Gastrocnemius medialis (tissue), 4 donors: Measurements from ENCODE around the gene USP34. TPM values are rescaled to one million over a fixed set of nuclear protein-coding genes. Genes with fewer than 3 reads are reported as not detected.
"Not testable (repeated sequence)": the region's sequence is repeated elsewhere in the genome, so short reads cannot be mapped to it uniquely, and the experiment has no call there.

Experiments
- ATAC-seq, 2 donors: fragments of 150-250 bp; one replicate each; pipeline ENCODE4 v1.9.1; 2016
- DNase-seq, 2 donors: peaks; one replicate each; pipeline ENCODE4 v3.0.0-alpha.2; 2019
- H3K27ac ChIP-seq, 4 donors: fragments of 200-600 bp; sonication (generic); 1 replicate in 1 of 4; 2 replicates in 3 of 4; pipeline ENCODE4 v1.5.1; 2016 to 2018; ENCODE audit warnings: mild to moderate bottlenecking in 2 of 4, moderate library complexity in 1 of 4
- H3K27me3 ChIP-seq, 3 donors: fragments of 200-600 bp; sonication (generic) in 2 of 3; 1 replicate in 1 of 3; 2 replicates in 2 of 3; pipeline versions ENCODE4 v1.5.1 to v1.6.0; 2016 to 2019; ENCODE audit warnings: mild to moderate bottlenecking in 1 of 3, moderate library complexity in 1 of 3
- H3K36me3 ChIP-seq, 2 donors: fragments of 200-600 bp; sonication (generic) in 1 of 2; one replicate each; pipeline ENCODE4 v1.5.1; 2017 to 2018
- H3K4me1 ChIP-seq, 2 donors: fragments of 200-600 bp; sonication (generic) in 1 of 2; one replicate each; pipeline ENCODE4 v1.5.1; 2016 to 2017; ENCODE audit warnings: mild to moderate bottlenecking in 2 of 2
- H3K4me3 ChIP-seq, 4 donors: fragments of 200-600 bp; sonication (generic) in 3 of 4; 1 replicate in 1 of 4; 2 replicates in 3 of 4; pipeline ENCODE4 v1.5.1; 2016 to 2019; ENCODE audit warnings: mild to moderate bottlenecking in 2 of 4
- H3K9me3 ChIP-seq, 3 donors: fragments of 200-600 bp; sonication (generic) in 2 of 3; 1 replicate in 1 of 3; 2 replicates in 2 of 3; pipeline ENCODE4 v1.5.1; 2016 to 2019
- POLR2A ChIP-seq, 2 donors: fragments of 450-650 bp; IDR thresholded peaks; one replicate each; pipeline ENCODE4 v1.6.1; 2017; ENCODE audit warnings: antibody characterized with exemption in 2 of 2, mild to moderate bottlenecking in 2 of 2, moderate library complexity in 2 of 2
- in situ Hi-C, 4 donors: fragments of 200-750 bp; cut with MboI; loops; one replicate each; pipeline versions ENCODE4 v1.15.0 to v1.8.0; 2017; ENCODE audit warnings: low sequenced_read_pairs in 4 of 4
- intact Hi-C: fragments of 100-400 bp; cut with DNase I; formaldehyde crosslinking; loops from one replicate; pipeline ENCODE4 v1.15.1; 2023; ENCODE audit warnings: low total_unique reads
- total RNA-seq, 4 donors: library from RNA; depleted of rRNA; stranded (reverse); fragments of >200 nt; gene quantifications; one replicate each; pipeline versions ENCODE4 v1.1.0 to v1.2.3, GENCODE V29; 2016
- TF ChIP-seq, protein P1 (sequence below), 5 experiments: fragments of 450-650 bp in 3 of 5; fragments of 200-600 bp in 2 of 5; sonication (generic) in 2 of 5; IDR thresholded peaks in 4 of 5; conservative IDR thresholded peaks in 1 of 5; 1 replicate in 4 of 5; 2 replicates in 1 of 5; pipeline ENCODE4 v1.5.1; 2016 to 2019; ENCODE audit warnings: antibody characterized with exemption in 5 of 5, mild to moderate bottlenecking in 3 of 5, moderate library complexity in 3 of 5

USP34 gene
- total RNA-seq, 4 donors from 2014 or later = 64.5 to 150 (median 76.3) TPM

DNA sequence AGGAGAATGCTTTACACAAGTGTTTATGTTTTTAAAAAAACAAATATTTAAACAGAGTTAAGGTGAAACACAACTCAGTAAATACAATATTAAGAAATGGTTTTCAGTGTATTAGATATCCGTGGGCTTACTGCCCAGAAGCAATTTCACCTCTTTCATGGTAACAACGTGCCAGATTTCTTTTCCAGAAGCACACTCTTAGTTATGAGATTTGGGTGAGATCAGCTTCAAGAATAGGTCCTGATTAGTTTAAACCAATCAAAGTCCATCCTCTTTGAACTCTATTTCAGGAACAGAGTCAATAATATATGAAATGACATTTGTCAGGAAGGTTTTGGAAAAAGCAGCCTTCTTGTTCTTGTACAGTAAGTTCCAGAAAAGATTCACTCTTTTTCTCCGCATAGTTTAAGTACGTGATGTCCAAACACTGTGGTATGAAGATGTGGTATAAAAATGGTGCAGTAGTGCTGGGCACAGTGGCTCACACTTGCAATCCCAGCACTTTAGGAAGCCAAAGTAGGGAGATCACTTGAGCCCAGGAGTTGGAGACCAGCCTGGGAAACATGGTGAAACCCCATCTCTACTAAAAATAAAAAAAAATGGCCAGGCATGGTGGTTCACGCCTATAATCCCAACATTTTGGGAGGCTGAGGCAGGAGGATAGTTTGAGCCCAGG lies 14.7 kb downstream of the USP34 start:
- TF ChIP-seq, protein P1, sequence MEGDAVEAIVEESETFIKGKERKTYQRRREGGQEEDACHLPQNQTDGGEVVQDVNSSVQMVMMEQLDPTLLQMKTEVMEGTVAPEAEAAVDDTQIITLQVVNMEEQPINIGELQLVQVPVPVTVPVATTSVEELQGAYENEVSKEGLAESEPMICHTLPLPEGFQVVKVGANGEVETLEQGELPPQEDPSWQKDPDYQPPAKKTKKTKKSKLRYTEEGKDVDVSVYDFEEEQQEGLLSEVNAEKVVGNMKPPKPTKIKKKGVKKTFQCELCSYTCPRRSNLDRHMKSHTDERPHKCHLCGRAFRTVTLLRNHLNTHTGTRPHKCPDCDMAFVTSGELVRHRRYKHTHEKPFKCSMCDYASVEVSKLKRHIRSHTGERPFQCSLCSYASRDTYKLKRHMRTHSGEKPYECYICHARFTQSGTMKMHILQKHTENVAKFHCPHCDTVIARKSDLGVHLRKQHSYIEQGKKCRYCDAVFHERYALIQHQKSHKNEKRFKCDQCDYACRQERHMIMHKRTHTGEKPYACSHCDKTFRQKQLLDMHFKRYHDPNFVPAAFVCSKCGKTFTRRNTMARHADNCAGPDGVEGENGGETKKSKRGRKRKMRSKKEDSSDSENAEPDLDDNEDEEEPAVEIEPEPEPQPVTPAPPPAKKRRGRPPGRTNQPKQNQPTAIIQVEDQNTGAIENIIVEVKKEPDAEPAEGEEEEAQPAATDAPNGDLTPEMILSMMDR (IDR thresholded peaks at IDR 0.05 in 4 of 5, conservative IDR thresholded peaks at IDR 0.05 in 1 of 5) = no peak
- no peak for TF ChIP-seq POLR2A (IDR thresholded peaks at IDR 0.05)
- Histone ChIP-seq H3K27ac (peak overlapping the region; percentile 59 to 80 (median 72)), H3K36me3 (no peaks in the 10 kb centered on the region), H3K4me3 (no peak overlapping the region), H3K4me1 (peaks cover 39 to 58% of the 10 kb centered on the region in 2 donors), H3K27me3 (no peaks in the 10 kb centered on the region), H3K9me3 (no peaks in the 10 kb centered on the region)
- in situ Hi-C loops = no loop called here
- intact Hi-C loops = no loop called here
- ATAC-seq (peak; percentile 61 to 78), DNase-seq (peak in 1 of 2 donors; percentile 44)

DNA sequence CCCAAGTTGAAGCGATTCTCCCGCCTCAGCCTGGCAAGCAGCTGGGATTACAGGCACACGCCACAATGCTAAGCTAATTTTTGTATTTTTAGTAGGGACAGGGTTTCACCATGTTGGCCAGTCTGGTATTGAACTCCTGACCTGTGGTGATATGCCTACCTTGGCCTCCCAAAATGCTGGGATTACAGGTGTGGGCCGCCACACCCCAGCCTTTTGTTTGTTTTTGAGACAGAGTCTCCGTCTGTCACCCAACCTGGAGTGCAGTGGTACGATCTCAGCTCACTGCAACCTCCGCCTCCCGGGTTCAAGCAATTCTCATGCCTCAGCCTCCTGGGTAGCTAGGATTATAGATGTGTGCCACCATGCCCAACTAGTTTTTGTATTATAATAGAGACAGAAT lies 15.9 kb downstream of the USP34 start:
- H3K9me3 ChIP-seq, ATAC-seq, DNase-seq, in situ Hi-C loops, intact Hi-C loops, H3K27me3 ChIP-seq, H3K4me3 ChIP-seq, H3K36me3 ChIP-seq: not testable (repeated sequence)
- Histone ChIP-seq H3K27ac (peak overlapping the region; percentile 59 to 80 (median 72)), H3K4me1 (peaks cover 35 to 58% of the 10 kb centered on the region in 2 donors)

GRCh38 chr2:61454383-61454782 lies 16.5 kb downstream of the USP34 start:
- in situ Hi-C loops (no loop called here), intact Hi-C loops (no loop called here)
- DNase-seq (no peak), ATAC-seq (no peak)
- peaks cover 29 to 52% of the 10 kb centered on the region in 2 donors for H3K4me1 ChIP-seq
- TF ChIP-seq, protein P1 (IDR thresholded peaks at IDR 0.05 in 4 of 5, conservative IDR thresholded peaks at IDR 0.05 in 1 of 5) = no peak
- no peak for TF ChIP-seq POLR2A (IDR thresholded peaks at IDR 0.05)
- no peaks in the 10 kb centered on the region for H3K27me3 ChIP-seq
- H3K36me3 ChIP-seq = no peaks in the 10 kb centered on the region
- no peaks in the 10 kb centered on the region for H3K9me3 ChIP-seq
- no peak overlapping the region for H3K4me3 ChIP-seq
- peak overlapping the region in 2 of 4 donors; percentile 2 to 9 for H3K27ac ChIP-seq

- intact Hi-C loops = no loop called here
- no peak for ATAC-seq
These were observed 18.5 kb downstream of the USP34 start for GRCh38 chr2:61452392-61452791.

GRCh38 chr2:61451178-61451577 lies 19.7 kb downstream of the USP34 start:
- Histone ChIP-seq H3K27ac (peak overlapping the region in 1 of 4 donors; percentile 59), H3K9me3 (no peaks in the 10 kb centered on the region), H3K4me3 (no peak overlapping the region), H3K27me3 (no peaks in the 10 kb centered on the region), H3K36me3 (no peaks in the 10 kb centered on the region), H3K4me1 (peaks cover 9 to 28% of the 10 kb centered on the region in 2 donors)
- DNase-seq (no peak), ATAC-seq (peak in 1 of 2 donors; percentile 70)
- in situ Hi-C loops = no loop called here
- intact Hi-C loops = no loop called here
- no peak for TF ChIP-seq POLR2A (IDR thresholded peaks at IDR 0.05)
- TF ChIP-seq, protein P1 (IDR thresholded peaks at IDR 0.05 in 4 of 5, conservative IDR thresholded peaks at IDR 0.05 in 1 of 5) = no peak

More at GRCh38 chr2:61452392-61452791, 18.5 kb downstream of the USP34 start:
- H3K4me3 ChIP-seq = no peak overlapping the region
- no peaks in the 10 kb centered on the region for H3K36me3 ChIP-seq
- H3K4me1 ChIP-seq = peaks cover 19 to 40% of the 10 kb centered on the region in 2 donors
- H3K27me3 ChIP-seq = no peaks in the 10 kb centered on the region
- DNase-seq = no peak
- in situ Hi-C loops = no loop called here
- H3K9me3 ChIP-seq = no peaks in the 10 kb centered on the region
- no peak for TF ChIP-seq POLR2A (IDR thresholded peaks at IDR 0.05)
- TF ChIP-seq, protein P1 (IDR thresholded peaks at IDR 0.05 in 4 of 5, conservative IDR thresholded peaks at IDR 0.05 in 1 of 5) = no peak
- no peak overlapping the region for H3K27ac ChIP-seq
